GM19025 (cell line): ENCODE data around the gene SHISA7.

Source experiments
- ATAC-seq: cut with Tn5 transposase; IDR thresholded peaks from one replicate; pipeline ENCODE4 v1.9.1; 2021; ENCODE audit warnings: mild to moderate bottlenecking, low read depth, moderate library complexity; ENCODE audit not compliant: unreplicated experiment

The SHISA7 gene

DNA sequence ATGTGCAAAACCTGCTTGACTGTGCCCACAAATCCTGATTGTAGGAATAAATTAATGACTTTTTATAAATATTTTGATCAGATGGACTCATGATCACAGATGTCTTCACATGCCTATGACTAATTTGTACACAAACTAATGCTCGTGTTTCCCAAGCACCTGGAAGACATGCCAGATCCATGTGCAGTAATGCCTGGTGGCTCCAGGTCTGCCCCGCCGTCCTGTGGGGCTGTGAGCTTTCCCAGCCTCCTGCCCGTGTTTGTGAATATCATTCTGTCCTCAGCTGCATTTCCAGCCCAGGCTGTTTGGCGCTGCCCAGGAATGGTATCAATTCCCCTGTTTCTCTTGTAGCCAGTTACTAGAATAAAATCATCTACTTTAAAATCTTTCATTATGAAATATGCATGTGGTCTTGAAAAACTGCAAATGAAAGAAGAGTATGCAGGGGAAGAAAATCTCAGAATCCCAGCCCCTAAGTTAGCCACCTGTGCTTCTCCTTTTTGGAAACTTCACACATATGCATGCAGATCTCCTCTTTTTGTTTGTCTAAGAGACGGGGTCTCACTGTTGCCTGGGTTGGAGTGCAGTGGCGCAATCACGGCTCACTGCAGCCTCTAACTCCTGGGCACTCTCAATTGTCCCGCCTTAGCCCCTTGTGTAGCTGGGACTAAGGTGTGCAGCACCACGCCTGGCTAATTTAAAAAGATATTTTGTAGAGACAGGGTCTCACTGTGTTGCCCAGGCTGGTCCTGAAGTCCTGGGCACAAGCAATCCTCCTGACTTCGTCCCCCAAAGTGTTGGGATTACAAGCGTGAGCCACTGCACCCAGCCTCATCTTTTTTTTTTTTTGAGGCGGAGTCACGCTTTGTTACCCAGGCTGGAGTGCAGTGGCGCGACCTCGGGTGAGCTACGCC is 51.1 kb downstream of the SHISA7 start:
- no peak for ATAC-seq

DNA sequence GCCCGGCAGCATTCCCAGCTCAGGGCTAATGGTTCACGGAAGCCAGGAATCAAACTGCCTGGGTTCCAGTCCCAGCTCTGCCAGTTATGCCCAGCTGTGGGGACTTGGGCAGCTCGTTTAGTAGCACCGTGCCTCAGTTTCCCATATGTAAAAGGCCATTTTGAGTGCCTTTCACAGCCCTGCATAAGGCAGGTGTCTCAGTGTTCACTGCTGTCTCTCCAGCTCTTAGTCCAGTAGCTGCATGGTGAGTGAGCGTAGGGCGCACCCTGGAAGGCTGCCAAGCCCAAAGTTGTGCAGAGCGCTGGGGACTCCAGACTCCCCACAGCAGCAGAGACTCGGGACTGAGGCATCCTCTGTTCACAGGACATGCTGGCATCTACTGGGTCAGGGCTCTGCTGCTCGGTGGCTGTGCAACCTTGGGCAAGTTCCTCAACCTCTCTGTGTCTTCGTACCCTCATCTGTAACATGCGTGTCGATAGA is 51.9 kb downstream of the SHISA7 start:
- ATAC-seq, result no peak

DNA sequence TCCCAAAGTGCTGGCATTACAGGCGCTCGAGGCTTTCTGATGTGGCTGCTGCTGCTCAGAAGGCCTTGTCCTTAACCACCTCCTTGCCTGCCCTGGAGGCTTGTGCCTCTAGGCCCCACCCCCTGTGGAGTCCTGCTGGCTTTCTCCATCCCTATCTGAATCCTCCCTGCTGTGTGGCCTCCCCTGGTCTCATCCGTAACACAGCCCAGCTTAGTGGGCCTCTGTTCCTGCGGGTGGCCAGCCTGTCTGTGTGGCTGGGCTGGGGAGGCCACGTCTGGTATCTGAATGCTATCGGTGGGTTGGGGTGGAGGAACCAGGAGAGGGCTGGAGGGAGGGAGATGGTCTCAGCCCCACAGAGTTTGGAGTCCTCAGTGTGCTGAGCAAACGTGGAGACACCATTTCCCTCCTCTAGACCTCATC is 52.6 kb downstream of the SHISA7 start:
- no peak for ATAC-seq

DNA sequence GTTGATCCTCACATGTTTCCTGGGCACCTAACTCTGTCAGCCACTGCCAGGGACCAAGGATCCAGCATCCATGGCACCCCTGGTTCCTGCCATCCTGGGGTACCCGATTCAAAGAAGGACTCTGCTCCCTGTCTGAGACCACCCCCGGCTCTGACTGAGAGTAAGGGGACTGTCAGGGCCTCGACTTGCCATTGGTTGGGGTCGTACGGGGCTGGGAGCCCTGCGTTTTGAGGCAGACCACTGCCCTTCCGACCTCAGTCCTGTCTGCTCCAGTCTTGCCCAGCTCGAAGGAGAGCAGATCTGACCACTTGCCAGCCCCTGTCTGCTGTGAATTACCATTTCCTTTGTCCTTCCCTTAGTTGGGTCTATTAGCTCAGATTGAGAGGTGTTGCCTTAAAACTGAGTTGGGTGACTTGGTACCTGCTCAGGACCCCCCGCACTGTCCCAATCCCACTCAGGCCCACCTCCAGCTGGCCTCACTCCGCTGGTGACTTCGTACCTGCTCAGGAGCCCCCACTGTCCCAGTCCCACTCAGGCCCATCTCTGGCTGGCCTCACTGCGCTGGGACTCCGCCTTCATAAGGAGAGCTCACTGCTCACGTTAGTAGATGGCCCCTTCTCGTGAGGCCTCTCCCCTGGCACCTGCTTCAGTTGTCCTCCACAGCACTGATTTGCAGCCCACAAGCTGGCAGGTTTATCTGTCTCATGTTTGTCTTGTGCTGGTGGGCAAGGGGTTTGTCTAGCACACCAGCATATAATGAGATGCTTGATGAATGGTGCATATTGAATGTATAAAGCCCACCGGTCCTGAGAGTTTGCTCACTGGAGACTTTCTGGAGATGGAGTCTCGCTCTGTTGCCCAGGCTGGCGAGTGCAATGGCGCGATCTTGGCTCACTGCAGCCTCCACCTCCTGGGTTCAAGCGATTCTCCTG is 53.4 kb downstream of the SHISA7 start:
- no peak for ATAC-seq

DNA sequence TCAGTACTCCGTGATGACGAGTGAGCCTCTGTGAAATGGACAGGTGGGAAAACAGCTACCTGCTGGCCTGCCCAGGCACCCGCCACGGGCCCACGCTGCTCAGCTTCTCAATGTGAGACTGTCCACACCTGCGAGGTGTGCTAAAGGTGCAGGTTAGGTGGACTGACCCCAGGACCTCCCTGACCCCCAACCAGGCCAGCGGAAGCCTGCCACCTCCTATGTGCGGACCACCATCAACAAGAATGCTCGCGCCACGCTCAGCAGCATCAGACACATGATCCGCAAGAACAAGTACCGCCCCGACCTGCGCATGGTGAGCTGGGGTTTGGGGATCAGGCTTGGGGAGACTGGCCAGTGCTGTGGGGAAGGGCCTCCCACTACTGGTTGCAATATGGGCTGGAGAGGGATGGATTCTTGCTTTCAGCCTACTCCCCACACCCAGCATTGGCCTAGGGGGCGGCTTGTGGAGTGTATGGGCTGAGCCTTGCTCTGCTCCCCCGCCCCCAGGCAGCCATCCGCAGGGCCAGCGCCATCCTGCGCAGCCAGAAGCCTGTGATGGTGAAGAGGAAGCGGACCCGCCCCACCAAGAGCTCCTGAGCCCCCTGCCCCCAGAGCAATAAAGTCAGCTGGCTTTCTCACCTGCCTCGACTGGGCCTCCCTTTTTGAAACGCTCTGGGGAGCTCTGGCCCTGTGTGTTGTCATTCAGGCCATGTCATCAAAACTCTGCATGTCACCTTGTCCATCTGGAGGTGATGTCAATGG is 55.2 kb downstream of the SHISA7 start:
- ATAC-seq, result no peak

DNA sequence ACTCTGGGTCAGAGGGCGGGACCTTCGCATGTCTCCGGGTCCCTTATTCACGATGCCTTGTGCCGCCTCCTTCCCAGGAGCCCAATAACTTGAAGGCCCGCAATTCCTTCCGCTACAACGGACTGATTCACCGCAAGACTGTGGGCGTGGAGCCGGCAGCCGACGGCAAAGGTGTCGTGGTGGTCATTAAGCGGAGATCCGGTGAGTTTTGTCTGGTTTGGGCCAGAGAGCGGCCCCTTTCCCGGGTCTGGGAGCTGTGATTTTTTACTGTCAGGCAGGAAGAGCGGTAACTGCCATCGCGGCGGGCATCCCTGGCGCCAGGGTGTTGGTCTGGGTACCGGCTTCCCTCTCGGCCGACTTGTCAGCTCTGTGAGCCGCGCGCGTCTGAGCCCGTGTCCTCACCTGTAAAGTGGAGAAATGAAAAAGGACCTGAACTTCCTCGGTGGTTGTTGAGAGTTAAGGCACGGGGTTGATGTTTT is 56.6 kb downstream of the SHISA7 start:
- no peak for ATAC-seq

DNA sequence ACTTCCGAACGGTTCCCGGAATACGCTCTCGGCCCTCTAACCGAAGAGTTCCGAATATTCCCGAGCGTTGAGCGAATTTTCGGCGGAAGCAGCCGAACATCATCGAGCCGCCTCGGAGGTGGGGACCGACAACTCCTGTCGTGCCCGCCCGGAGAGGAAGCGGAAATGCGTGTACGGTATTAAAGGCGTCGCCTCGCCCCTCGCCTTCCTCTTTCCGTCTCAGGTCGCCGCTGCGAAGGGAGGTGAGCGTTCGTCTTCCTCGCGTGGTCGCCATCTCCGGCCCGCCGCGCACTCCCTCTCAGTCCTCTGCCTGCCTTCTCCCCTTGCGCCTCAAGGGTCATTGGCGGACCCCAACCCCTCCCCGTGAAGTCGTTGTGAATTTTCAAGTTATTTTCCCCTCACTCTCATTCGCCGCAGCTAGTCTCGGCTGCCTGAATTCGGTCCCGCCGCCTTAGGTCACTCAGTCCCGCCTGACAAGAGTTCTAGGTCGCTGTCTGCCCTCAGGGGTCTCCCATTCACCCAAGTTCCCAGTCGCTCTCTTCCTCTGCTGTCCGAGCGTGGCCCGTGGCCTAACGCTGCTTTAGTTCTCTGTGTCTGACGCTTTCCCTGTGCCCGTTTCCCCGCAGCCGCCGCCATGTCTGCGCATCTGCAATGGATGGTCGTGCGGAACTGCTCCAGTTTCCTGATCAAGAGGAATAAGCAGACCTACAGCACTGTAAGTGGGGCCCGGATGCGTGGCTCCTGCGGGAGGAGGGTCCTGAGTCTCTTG is 57.2 kb downstream of the SHISA7 start, which contains the start of gene RPL28:
TSS of gene RPL28 (plus strand) at position 209 of the 769 bp plus-strand sequence. CDS start at position 635, 426 bp downstream.
- peak; percentile 67 for ATAC-seq

DNA sequence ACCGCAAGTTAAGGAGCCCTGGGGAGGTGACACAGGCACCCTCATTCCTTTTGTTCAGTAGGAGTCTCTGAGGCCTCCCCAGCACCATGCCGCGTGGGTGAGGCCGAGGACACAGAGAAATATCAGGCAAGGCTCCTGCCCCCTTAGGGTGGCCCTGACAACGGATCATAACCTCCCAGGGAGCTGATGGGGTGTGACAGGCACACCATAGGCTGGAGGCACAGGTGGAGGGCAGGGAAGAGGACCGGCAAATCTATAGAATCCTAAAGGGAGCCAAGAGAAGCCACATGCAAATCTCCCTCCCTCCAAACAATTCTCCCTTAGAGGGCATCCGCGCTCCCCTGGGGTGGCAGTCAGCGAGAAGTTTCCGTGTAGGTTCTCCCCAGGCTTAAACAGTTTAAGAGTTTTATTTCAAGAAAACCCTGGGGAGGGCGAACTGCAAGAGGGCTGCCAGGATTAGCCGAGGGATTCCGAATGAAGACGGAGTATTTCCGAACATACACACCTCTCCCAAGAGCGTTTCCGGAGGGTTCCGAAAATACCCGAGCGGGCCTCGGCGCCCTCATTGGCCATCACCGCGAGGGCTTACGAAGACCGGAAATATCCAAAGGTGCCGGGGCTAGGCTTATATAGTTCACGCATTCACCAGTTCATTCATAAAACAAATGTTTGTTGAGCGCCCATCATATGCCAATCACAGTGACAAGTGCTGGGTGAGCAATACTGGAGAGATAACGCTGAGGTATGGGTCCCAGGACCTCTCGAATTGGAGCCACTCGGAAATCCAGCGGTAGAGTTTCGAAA is 58.0 kb downstream of the SHISA7 start:
- peak; percentile 48 for ATAC-seq

DNA sequence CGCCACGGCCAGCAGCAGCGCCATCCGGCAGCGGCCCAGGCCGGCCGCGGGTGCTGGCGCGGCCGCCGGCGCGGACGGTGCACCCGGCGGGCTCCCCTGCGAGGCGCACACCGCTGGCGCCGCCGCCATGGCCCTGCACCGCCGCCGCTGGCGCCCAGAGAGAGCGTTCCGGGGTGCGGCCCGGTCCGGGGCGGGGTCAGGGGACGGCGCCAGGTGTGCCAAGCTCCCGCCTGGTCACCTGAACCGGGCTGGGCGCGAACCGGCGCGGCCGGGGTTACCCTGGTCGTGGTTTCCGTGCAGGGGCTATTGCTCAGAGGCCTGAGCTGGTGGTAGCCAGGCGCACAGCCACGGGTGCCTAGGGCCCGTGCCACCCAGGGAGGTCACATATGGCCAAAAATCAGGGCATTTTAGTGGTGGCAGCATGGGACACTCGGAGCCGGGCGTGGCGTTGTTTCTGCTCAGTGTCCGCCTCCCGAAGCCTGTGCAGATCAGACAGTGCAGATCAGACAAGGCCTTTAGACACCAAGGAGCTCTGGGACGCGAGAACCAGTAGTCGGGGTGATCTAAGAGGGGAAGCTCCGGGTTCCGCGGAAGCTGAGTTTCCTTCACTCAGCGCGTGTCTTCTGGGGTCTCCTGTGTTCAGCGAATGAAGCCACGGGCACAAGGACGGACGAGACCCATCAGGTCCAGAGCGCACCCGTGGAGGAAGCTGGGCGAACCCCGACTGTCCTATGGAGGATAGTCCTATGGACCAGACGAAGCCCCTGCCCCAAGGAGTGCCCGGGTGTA is 58.8 kb downstream of the SHISA7 start, which contains the start of gene TMEM238:
TSS of gene TMEM238 (minus strand) at position 162 of the 789 bp plus-strand sequence. CDS start at position 129, 33 bp downstream.
- no peak for ATAC-seq

DNA sequence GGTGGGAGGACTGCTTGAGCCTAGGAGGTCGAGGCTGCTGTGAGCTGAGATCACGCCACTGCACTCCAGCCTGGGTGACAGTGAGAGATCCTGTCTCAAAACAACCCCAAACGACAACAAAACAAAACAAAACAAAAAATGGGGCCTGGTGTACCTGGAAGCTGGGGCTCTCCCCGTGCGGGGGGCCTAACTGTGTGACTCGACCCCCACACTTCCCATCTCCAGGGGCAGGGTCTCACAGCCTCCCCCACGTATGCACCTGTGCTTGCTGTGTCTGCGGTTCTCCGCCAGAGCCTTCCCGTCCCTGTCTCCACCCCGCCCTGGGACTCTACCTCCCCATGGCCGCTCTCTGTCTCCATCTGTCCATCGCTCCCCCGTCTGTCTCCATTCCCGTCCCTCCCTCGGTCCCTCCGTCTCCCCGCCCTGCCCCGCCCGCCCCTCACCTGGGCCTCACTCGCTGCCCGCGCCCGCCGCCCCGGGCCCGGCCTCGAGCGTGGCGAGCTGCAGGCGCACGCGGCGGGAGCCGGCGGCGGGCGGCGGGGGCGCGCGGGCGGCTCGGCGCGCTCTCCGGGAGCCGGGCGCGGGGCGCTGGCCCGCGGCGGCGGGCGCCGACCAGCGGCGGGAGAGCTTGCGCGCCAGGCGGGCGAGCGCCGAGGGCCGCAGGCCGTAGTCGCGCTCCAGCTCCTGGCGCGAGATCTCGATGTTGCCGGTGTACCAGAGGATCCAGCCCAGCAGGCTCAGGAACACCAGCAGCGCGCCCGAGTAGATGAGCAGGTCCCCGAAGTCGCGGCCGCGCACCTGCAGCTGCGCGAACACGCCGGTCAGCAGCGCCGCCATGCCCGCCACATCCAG is 59.6 kb downstream of the SHISA7 start:
- ATAC-seq, result no peak

DNA sequence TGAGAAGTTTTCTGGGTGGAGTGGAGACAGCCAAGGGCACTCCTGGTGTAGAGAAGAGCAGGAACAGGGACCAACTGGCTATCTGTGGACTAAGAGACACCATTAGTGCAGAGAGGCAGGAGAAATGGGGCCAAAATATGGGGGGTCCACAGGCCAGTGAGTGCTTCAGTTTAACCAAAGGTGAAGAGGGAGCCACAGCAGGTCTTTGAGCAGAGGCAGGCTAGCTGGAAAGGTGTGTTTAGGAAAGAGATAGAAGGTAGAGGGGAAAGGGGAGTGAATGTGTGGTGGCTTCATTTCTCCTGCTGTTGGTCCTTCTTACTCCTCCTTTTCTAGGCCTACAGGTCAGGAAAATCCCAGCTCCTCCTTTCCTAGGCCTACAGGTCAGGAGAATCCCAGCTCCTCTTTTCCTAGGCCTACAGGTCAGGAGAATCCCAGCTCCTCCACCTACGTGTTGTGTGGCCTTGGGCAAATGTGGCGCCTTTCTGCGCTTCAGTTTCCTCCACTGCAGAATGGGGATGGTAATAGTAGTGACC is 60.5 kb downstream of the SHISA7 start:
- ATAC-seq, result no peak

DNA sequence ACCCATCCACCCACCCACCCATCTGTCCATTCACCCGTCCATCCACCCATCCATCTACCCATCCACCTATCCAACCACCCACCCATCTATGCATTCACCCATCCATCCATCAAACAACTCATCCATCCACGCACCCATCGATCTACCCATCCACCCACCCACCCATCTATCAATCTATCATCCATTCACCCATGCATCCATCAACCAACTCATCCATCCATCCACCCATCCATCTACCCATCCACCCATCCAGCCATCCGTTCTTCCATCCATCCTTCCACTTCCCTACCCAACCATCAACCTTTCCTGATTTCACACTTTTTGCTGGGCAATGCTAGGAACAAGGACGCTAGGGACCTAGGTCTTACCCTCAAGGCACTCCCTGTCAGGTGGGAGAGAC is 61.1 kb downstream of the SHISA7 start:
- no peak for ATAC-seq

DNA sequence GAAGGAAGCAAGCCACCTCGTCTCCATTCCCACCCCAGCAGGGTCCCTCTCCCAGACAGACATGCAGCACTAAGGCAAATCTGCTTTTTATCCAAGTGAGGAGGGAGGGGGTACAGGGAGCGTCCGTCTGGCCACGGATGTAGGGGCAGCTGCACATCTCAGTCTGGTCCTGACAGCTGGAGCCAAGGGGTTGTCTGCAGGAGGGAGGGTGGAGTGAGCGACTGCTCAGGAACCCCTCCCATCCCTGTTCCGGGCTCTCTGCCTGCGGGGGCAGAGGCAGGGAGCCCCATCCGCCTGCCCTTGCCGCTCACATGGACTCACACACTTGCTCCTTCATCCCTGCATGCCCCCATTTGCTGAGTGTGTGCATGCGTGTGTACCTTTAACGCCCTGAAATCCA is 63.9 kb downstream of the SHISA7 start:
- no peak for ATAC-seq
